HepG2 (cell line): ENCODE measurements around the gene USP30. TPM values are rescaled to one million over a fixed set of nuclear protein-coding genes. Genes with fewer than 3 reads are reported as not detected.

Source experiments
- ARNTL ChIP-seq: sonication (generic); formaldehyde crosslinking; IDR thresholded peaks from 2 replicates; pipeline ENCODE4 v1.4.0; 2020; ENCODE audit warnings: mild to moderate bottlenecking, missing genetic modification reagents
- CBX1 ChIP-seq: IDR thresholded peaks from one replicate; pipeline ENCODE4 v1.6.1; 2016; ENCODE audit warnings: antibody characterized with exemption, low read depth
- ERF ChIP-seq: IDR thresholded peaks from 2 replicates; pipeline ENCODE4 v1.6.1; 2018; ENCODE audit warnings: missing biosample characterization, missing genetic modification reagents
- FOSL1 ChIP-seq: sonication (generic); formaldehyde crosslinking; IDR thresholded peaks from 2 replicates; pipeline ENCODE4 v1.9.0; 2021; ENCODE audit warnings: missing genetic modification reagents, borderline replicate concordance
- JARID2 ChIP-seq: sonication (generic); formaldehyde crosslinking; IDR thresholded peaks from 2 replicates; pipeline ENCODE4 v1.8.1; 2023; ENCODE audit warnings: missing genetic modification reagents, inconsistent platforms; ENCODE audit not compliant: insufficient replicate concordance
- NKX3-1 ChIP-seq: sonication (generic); formaldehyde crosslinking; IDR thresholded peaks from 2 replicates; pipeline ENCODE4 v1.5.0; 2020; ENCODE audit warnings: missing genetic modification reagents
- PHF20 ChIP-seq: sonication (generic); formaldehyde crosslinking; IDR thresholded peaks from 2 replicates; pipeline ENCODE4 v1.5.0; 2020; ENCODE audit warnings: mild to moderate bottlenecking, missing genetic modification reagents
- POLR2A ChIP-seq, 2 experiments: IDR thresholded peaks; 2 replicates each; pipeline ENCODE4 v1.6.1; 2011; ENCODE audit warnings: low read depth in 2 of 2, low read length in 2 of 2, mild to moderate bottlenecking in 1 of 2, moderate library complexity in 1 of 2; ENCODE audit not compliant: insufficient read depth in 1 of 2
- ZNF350 ChIP-seq: sonication (generic); formaldehyde crosslinking; IDR thresholded peaks from 2 replicates; pipeline ENCODE4 v1.4.0; 2020; ENCODE audit warnings: mild to moderate bottlenecking, low read depth, missing genetic modification reagents, borderline replicate concordance
- polyA plus RNA-seq, 8 experiments: library from polyadenylated mRNA; depleted of rRNA in 3 of 8; stranded (reverse) in 7 of 8; unstranded in 1 of 8; fragments of >200 nt; fragmentation: Illumina TruSeq in 4 of 8; extraction: Trizol in 4 of 8; gene quantifications; 2 replicates each; pipeline versions ENCODE4 v1.2.1 to v1.2.3, GENCODE V29; 2011 to 2016; ENCODE audit warnings: low read depth in 4 of 8, missing spikeins in 1 of 8, mixed read lengths in 1 of 8; ENCODE audit not compliant: insufficient read depth in 1 of 8
- total RNA-seq, 5 experiments: library from RNA; depleted of rRNA; stranded (reverse); fragments of >200 nt; fragmentation: Illumina TruSeq; extraction: Trizol; gene quantifications; 2 replicates each; pipeline ENCODE4 v1.2.3, GENCODE V29; 2016; ENCODE audit warnings: low read depth in 1 of 5
- TF ChIP-seq, protein P1 (sequence below): fragments of 450-650 bp; IDR thresholded peaks from 2 replicates; pipeline ENCODE4 v1.6.1; 2017; ENCODE audit warnings: mild to moderate bottlenecking
- TF ChIP-seq, protein P2 (sequence below): sonication (generic); formaldehyde crosslinking; IDR thresholded peaks from 2 replicates; pipeline ENCODE4 v1.9.0; 2021; ENCODE audit warnings: missing genetic modification reagents, mild to moderate bottlenecking, borderline replicate concordance
- TF ChIP-seq, protein P3 (sequence below): sonication (generic); formaldehyde crosslinking; IDR thresholded peaks from 2 replicates; pipeline ENCODE4 v1.5.1; 2020; ENCODE audit warnings: mild to moderate bottlenecking, missing genetic modification reagents, moderate library complexity
- TF ChIP-seq, protein P4 (sequence below): IDR thresholded peaks from 2 replicates; pipeline ENCODE4 v1.6.1; 2016; ENCODE audit warnings: mild to moderate bottlenecking
- TF ChIP-seq, protein P5 (sequence below): sonication (generic); formaldehyde crosslinking; IDR thresholded peaks from 2 replicates; pipeline ENCODE4 v1.4.0; 2020; ENCODE audit warnings: missing genetic modification reagents, low read depth, mild to moderate bottlenecking, borderline replicate concordance
- TF ChIP-seq, protein P6 (sequence below): sonication (generic); formaldehyde crosslinking; IDR thresholded peaks from 2 replicates; pipeline ENCODE4 v1.4.0; 2020; ENCODE audit warnings: missing genetic modification reagents

USP30 gene
- total and polyA plus RNA-seq, 2 of the 13 experiments (the other 11 are each of a cell fraction or from before 2014, with no cell fraction given): 11.2 to 20.8 TPM

DNA sequence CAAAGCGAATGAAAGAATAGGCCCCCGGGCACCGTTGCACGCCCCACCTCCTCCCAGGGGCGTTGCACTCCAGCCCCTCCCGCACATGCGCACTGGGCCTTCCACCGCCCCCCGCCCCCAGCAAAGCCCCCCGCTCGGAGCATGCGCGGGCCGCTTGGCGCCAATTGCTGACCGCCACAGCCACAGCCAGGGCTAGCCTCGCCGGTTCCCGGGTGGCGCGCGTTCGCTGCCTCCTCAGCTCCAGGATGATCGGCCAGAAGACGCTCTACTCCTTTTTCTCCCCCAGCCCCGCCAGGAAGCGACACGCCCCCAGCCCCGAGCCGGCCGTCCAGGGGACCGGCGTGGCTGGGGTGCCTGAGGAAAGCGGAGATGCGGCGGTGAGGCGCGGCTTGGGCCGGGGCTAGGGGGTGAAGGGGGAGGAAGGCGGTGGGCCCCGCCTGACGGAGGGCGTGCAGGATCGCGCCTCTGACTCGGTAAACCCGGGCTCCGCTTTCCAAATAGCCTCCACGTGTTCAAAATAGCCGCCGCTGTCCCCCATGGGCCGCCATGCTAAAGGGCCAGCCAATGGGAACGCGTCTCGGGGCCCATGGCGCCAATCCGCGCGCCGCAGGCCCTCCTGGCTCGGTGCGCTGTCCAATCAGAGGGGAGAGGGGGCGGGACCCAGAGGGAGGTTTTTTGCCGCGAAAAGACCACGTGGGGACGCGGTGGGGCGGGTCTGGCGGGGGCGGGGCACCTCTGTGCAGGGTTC, 45.2 kb downstream of the USP30 start, which contains the start of gene UNG (continued):
- TF ChIP-seq, protein P1, sequence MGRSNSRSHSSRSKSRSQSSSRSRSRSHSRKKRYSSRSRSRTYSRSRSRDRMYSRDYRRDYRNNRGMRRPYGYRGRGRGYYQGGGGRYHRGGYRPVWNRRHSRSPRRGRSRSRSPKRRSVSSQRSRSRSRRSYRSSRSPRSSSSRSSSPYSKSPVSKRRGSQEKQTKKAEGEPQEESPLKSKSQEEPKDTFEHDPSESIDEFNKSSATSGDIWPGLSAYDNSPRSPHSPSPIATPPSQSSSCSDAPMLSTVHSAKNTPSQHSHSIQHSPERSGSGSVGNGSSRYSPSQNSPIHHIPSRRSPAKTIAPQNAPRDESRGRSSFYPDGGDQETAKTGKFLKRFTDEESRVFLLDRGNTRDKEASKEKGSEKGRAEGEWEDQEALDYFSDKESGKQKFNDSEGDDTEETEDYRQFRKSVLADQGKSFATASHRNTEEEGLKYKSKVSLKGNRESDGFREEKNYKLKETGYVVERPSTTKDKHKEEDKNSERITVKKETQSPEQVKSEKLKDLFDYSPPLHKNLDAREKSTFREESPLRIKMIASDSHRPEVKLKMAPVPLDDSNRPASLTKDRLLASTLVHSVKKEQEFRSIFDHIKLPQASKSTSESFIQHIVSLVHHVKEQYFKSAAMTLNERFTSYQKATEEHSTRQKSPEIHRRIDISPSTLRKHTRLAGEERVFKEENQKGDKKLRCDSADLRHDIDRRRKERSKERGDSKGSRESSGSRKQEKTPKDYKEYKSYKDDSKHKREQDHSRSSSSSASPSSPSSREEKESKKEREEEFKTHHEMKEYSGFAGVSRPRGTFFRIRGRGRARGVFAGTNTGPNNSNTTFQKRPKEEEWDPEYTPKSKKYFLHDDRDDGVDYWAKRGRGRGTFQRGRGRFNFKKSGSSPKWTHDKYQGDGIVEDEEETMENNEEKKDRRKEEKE: no peak
- TF ChIP-seq, protein P2, sequence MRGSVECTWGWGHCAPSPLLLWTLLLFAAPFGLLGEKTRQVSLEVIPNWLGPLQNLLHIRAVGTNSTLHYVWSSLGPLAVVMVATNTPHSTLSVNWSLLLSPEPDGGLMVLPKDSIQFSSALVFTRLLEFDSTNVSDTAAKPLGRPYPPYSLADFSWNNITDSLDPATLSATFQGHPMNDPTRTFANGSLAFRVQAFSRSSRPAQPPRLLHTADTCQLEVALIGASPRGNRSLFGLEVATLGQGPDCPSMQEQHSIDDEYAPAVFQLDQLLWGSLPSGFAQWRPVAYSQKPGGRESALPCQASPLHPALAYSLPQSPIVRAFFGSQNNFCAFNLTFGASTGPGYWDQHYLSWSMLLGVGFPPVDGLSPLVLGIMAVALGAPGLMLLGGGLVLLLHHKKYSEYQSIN: no peak
- peak; percentile 58 for TF ChIP-seq ARNTL (CRISPR knock-in tag)
- no peak; the same call in 1 of the 2 replicates for TF ChIP-seq ERF (CRISPR knock-in tag)
- no peak for TF ChIP-seq FOSL1 (CRISPR knock-in tag)
- TF ChIP-seq POLR2A (IDR thresholded peaks at IDR 0.05; ENCODE audit: insufficient read depth in 1 of 2, low read depth in 2 of 2, low read length in 2 of 2): peak; percentile 60 to 75; a peak in 3 of 4 replicates
- TF ChIP-seq, protein P3, sequence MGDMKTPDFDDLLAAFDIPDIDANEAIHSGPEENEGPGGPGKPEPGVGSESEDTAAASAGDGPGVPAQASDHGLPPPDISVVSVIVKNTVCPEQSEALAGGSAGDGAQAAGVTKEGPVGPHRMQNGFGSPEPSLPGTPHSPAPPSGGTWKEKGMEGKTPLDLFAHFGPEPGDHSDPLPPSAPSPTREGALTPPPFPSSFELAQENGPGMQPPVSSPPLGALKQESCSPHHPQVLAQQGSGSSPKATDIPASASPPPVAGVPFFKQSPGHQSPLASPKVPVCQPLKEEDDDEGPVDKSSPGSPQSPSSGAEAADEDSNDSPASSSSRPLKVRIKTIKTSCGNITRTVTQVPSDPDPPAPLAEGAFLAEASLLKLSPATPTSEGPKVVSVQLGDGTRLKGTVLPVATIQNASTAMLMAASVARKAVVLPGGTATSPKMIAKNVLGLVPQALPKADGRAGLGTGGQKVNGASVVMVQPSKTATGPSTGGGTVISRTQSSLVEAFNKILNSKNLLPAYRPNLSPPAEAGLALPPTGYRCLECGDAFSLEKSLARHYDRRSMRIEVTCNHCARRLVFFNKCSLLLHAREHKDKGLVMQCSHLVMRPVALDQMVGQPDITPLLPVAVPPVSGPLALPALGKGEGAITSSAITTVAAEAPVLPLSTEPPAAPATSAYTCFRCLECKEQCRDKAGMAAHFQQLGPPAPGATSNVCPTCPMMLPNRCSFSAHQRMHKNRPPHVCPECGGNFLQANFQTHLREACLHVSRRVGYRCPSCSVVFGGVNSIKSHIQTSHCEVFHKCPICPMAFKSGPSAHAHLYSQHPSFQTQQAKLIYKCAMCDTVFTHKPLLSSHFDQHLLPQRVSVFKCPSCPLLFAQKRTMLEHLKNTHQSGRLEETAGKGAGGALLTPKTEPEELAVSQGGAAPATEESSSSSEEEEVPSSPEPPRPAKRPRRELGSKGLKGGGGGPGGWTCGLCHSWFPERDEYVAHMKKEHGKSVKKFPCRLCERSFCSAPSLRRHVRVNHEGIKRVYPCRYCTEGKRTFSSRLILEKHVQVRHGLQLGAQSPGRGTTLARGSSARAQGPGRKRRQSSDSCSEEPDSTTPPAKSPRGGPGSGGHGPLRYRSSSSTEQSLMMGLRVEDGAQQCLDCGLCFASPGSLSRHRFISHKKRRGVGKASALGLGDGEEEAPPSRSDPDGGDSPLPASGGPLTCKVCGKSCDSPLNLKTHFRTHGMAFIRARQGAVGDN (CRISPR knock-in tag): peak; percentile 82
- peak; percentile 24; the same call in 1 of the 2 replicates for TF ChIP-seq ZNF350 (CRISPR knock-in tag)
- TF ChIP-seq, protein P4, sequence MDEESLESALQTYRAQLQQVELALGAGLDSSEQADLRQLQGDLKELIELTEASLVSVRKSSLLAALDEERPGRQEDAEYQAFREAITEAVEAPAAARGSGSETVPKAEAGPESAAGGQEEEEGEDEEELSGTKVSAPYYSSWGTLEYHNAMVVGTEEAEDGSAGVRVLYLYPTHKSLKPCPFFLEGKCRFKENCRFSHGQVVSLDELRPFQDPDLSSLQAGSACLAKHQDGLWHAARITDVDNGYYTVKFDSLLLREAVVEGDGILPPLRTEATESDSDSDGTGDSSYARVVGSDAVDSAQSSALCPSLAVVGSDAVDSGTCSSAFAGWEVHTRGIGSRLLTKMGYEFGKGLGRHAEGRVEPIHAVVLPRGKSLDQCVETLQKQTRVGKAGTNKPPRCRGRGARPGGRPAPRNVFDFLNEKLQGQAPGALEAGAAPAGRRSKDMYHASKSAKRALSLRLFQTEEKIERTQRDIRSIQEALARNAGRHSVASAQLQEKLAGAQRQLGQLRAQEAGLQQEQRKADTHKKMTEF (CRISPR knock-in tag): peak; percentile 47; the same call in 1 of the 2 replicates
- TF ChIP-seq, protein P5, sequence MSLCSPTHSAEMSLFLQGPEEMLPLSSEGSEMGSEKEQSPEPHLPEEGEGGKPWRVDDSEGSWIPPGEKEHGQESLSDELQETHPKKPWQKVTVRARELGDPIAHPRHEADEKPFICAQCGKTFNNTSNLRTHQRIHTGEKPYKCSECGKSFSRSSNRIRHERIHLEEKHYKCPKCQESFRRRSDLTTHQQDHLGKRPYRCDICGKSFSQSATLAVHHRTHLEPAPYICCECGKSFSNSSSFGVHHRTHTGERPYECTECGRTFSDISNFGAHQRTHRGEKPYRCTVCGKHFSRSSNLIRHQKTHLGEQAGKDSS (CRISPR knock-in tag): 0 out of 2 replicates have a peak, but pooled peaks have one; percentile 40
- peak; percentile 25 for TF ChIP-seq CBX1
- no peak for TF ChIP-seq PHF20
- no peak for TF ChIP-seq NKX3-1
- TF ChIP-seq, protein P6, sequence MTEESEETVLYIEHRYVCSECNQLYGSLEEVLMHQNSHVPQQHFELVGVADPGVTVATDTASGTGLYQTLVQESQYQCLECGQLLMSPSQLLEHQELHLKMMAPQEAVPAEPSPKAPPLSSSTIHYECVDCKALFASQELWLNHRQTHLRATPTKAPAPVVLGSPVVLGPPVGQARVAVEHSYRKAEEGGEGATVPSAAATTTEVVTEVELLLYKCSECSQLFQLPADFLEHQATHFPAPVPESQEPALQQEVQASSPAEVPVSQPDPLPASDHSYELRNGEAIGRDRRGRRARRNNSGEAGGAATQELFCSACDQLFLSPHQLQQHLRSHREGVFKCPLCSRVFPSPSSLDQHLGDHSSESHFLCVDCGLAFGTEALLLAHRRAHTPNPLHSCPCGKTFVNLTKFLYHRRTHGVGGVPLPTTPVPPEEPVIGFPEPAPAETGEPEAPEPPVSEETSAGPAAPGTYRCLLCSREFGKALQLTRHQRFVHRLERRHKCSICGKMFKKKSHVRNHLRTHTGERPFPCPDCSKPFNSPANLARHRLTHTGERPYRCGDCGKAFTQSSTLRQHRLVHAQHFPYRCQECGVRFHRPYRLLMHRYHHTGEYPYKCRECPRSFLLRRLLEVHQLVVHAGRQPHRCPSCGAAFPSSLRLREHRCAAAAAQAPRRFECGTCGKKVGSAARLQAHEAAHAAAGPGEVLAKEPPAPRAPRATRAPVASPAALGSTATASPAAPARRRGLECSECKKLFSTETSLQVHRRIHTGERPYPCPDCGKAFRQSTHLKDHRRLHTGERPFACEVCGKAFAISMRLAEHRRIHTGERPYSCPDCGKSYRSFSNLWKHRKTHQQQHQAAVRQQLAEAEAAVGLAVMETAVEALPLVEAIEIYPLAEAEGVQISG (CRISPR knock-in tag): no peak
- TF ChIP-seq JARID2 (CRISPR knock-in tag): no peak
